ENCODE results near the gene DTNB. TPM values are rescaled to one million over a fixed set of nuclear protein-coding genes. Genes with fewer than 3 reads are reported as not detected.

DTNB gene
- total and polyA plus RNA-seq, 2 donors (not counting 3 experiments of a cell fraction or from before 2014, with no cell fraction given): 11.5 to 17.0 TPM

- H3K27me3 ChIP-seq (ENCODE audit: control insufficient read depth in 2 of 2, insufficient read depth in 2 of 2, low read length in 2 of 2): no peaks in the 10 kb centered on the region
- no peaks in the 10 kb centered on the region for H3K9me3 ChIP-seq (replicated peaks; ENCODE audit: control insufficient read depth, insufficient read depth, low read length)
- TF ChIP-seq POLR2A (IDR thresholded peaks at IDR 0.05; ENCODE audit: low read depth, low read length) (no peak), EZH2 (IDR thresholded peaks at IDR 0.05; ENCODE audit: borderline replicate concordance, low read depth, low read length, severe bottlenecking) (no peak), GATA2 (IDR thresholded peaks at IDR 0.05; ENCODE audit: insufficient read depth, insufficient read length, low read depth, low read length) (no peak), JUN (IDR thresholded peaks at IDR 0.05; ENCODE audit: borderline replicate concordance, insufficient read depth, insufficient read length, low read depth) (no peak), POLR2AphosphoS5 (IDR thresholded peaks at IDR 0.05; ENCODE audit: insufficient read depth, low read depth, low read length) (no peak), MYC (IDR thresholded peaks at IDR 0.05; ENCODE audit: low read depth, low read length) (no peak), MAX (IDR thresholded peaks at IDR 0.05; ENCODE audit: insufficient read depth, insufficient read length) (no peak), FOS (IDR thresholded peaks at IDR 0.05; ENCODE audit: borderline replicate concordance, insufficient read depth, low read length) (no peak), CTCF (IDR thresholded peaks at IDR 0.05; ENCODE audit: extremely low read depth in 1 of 2, insufficient read depth in 1 of 2, low read depth in 1 of 2, low read length in 2 of 2) (no peak)
- intact Hi-C loops (cut with micrococcal nuclease) (loop anchor here (1.0 kb wide), 2 partner anchors 16 to 161 kb away; no protein-coding TSS in a partner anchor), dilution Hi-C loops (cut with MboI; ENCODE audit: extremely low pct_ligation_motif_present, low sequenced_read_pairs) (no loop called here)
- no peak overlapping the region for H3K27ac ChIP-seq (ENCODE audit: insufficient read depth, low read depth, low read length)
- no peaks in the 10 kb centered on the region for H4K20me1 ChIP-seq (replicated peaks; ENCODE audit: control insufficient read depth, extremely low read depth, insufficient read depth, low read length)
- no peak overlapping the region for H3K4me3 ChIP-seq (replicated peaks in 1 of 3; ENCODE audit: insufficient read depth in 1 of 3, low read depth in 1 of 3, low read length in 3 of 3)
- FAIRE-seq (no peak), DNase-seq (ENCODE audit: low read depth, low spot score) (no peak)
- H3K79me2 ChIP-seq (ENCODE audit: control insufficient read depth, insufficient read depth, low read length): no peaks in the 10 kb centered on the region
- H3K4me2 ChIP-seq (ENCODE audit: insufficient read depth, low read length): peak overlapping the region; percentile 74
- H3K9ac ChIP-seq (replicated peaks; ENCODE audit: extremely low read depth, insufficient read depth, low read length): no peak overlapping the region
- ChIA-PET POLR2A (no interaction called here), CTCF (interaction anchor here (0.6 to 3.2 kb wide), 62 partner anchors 9 to 707 kb away, joined by 3 to 55 read pairs (median 4); no protein-coding TSS in a partner anchor)
- H3K4me1 ChIP-seq (ENCODE audit: control insufficient read depth, extremely low read depth, insufficient read depth, low read length): peaks cover 4% of the 10 kb centered on the region
- peak overlapping the region; percentile 80 for H2AFZ ChIP-seq (ENCODE audit: low read depth, low read length)
- H3K9me1 ChIP-seq (replicated peaks; ENCODE audit: control insufficient read depth, extremely low read depth, insufficient read depth, low read length): no peaks in the 10 kb centered on the region
- BruUV-seq (replicated peaks): no TSS peak
- no peaks in the 10 kb centered on the region for H3K36me3 ChIP-seq (ENCODE audit: control insufficient read depth in 2 of 2, extremely low read depth in 1 of 2, insufficient read depth in 2 of 2, low read length in 2 of 2)
Measured at GRCh38 chr2:25361261-25362048, 311.9 kb downstream of the DTNB start.
